ENCODE results near the gene NOS3. TPM values are rescaled to one million over a fixed set of nuclear protein-coding genes. Genes with fewer than 3 reads are reported as not detected.

Gene NOS3
- total RNA-seq, 1 donor from 2014 or later = 12.6 TPM

- H3K36me3 ChIP-seq = no peaks in the 10 kb centered on the region
- TF ChIP-seq CTCF (IDR thresholded peaks at IDR 0.05; ENCODE audit: borderline replicate concordance) = peak; percentile 61
- H3K9me3 ChIP-seq (replicated peaks) = no peaks in the 10 kb centered on the region
- DNase-seq = no peak
- peaks cover 74% of the 10 kb centered on the region for H3K4me1 ChIP-seq
- H3K27ac ChIP-seq (replicated peaks) = no peak overlapping the region
- peaks cover 36% of the 10 kb centered on the region for H3K27me3 ChIP-seq (ENCODE audit: low read depth)
- intact Hi-C loops (cut with micrococcal nuclease) = no loop called here
- H3K4me3 ChIP-seq = peak overlapping the region; percentile 57
Observed at GRCh38 chr7:151012911-151013347, 22.1 kb downstream of the NOS3 start.

DNA sequence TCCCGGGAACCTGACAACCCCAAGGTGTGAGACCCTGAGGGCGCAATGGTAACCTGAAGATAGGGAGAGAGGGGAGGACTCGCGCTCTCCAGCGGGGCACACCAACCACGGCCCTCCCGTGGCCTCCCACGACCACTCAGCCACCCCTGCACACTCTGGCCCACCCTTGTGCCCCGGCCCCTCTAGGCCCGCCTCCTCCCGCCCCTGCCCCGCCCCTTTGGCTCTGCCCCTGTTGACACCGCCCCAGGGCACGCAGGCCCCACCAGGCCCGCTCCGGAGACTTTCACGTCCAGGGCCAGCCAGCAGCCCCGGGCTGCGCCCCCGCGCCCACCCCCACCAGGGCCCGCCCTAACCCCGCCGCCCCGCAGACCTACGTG, 22.5 kb downstream of the NOS3 start:
- Histone ChIP-seq H3K4me1 (peaks cover 74% of the 10 kb centered on the region), H3K4me3 (peak overlapping the region; percentile 57), H3K9me3 (replicated peaks) (no peaks in the 10 kb centered on the region), H3K27me3 (ENCODE audit: low read depth) (peaks cover 40% of the 10 kb centered on the region), H3K27ac (replicated peaks) (no peak overlapping the region), H3K36me3 (no peaks in the 10 kb centered on the region)
- TF ChIP-seq CTCF (IDR thresholded peaks at IDR 0.05; ENCODE audit: borderline replicate concordance) = no peak
- no peak for DNase-seq
- intact Hi-C loops (cut with micrococcal nuclease) = no loop called here

- Histone ChIP-seq H3K4me3 (peak overlapping the region; percentile 57), H3K4me1 (peaks cover 74% of the 10 kb centered on the region), H3K27me3 (ENCODE audit: low read depth) (peaks cover 46% of the 10 kb centered on the region), H3K9me3 (replicated peaks) (no peaks in the 10 kb centered on the region), H3K36me3 (no peaks in the 10 kb centered on the region), H3K27ac (replicated peaks) (no peak overlapping the region)
- TF ChIP-seq CTCF (IDR thresholded peaks at IDR 0.05; ENCODE audit: borderline replicate concordance) = no peak
- intact Hi-C loops (cut with micrococcal nuclease) = no loop called here
- DNase-seq = peak; percentile 59
Observed at GRCh38 chr7:151013733-151014497, 23.1 kb downstream of the NOS3 start.

- H3K4me1 ChIP-seq = peaks cover 67% of the 10 kb centered on the region
- DNase-seq = no peak
- H3K9me3 ChIP-seq (replicated peaks) = no peaks in the 10 kb centered on the region
- no peak overlapping the region for H3K27ac ChIP-seq (replicated peaks)
- H3K36me3 ChIP-seq = no peaks in the 10 kb centered on the region
- H3K4me3 ChIP-seq = no peak overlapping the region
- H3K27me3 ChIP-seq (ENCODE audit: low read depth) = peaks cover 57% of the 10 kb centered on the region
- no peak for TF ChIP-seq CTCF (IDR thresholded peaks at IDR 0.05; ENCODE audit: borderline replicate concordance)
- intact Hi-C loops (cut with micrococcal nuclease) = no loop called here
Observed at GRCh38 chr7:151014950-151015349, 24.1 kb downstream of the NOS3 start.

DNA sequence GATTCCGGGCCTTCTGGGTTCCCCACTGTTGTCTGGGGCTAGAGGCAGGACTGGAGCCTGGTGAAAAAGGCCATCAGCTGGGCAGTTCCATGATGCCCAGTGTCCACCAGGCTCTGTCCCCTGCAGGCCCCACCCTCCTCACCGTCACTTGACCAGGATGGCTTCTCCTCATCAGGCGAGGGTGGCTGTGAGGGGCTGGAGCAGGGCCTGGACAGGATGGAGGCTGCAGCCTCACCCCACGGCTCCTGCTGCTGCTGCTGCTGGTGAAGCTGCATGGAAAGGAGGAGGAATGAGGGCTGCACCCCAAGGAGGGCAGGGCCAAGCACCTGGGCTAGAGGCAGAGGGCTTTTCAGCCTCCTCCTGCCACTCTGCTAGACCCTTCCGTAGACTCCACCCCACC, 25.1 kb downstream of the NOS3 start:
- no peaks in the 10 kb centered on the region for H3K9me3 ChIP-seq (replicated peaks)
- no peak for DNase-seq
- peaks cover 67% of the 10 kb centered on the region for H3K27me3 ChIP-seq (ENCODE audit: low read depth)
- intact Hi-C loops (cut with micrococcal nuclease) = no loop called here
- H3K27ac ChIP-seq (replicated peaks) = no peak overlapping the region
- H3K4me1 ChIP-seq = peaks cover 57% of the 10 kb centered on the region
- TF ChIP-seq CTCF (IDR thresholded peaks at IDR 0.05; ENCODE audit: borderline replicate concordance) = no peak
- no peak overlapping the region for H3K4me3 ChIP-seq
- H3K36me3 ChIP-seq = no peaks in the 10 kb centered on the region

Data from left ventricle myocardium inferior (tissue), 1 donor.